PC-3 (cell line): ENCODE results near the gene NINJ2.

Experiments used
- CTCF ChIP-seq: fragments of 300-600 bp; sonication (generic); conservative IDR thresholded peaks from 2 replicates; pipeline ENCODE4 v1.5.1; 2017; ENCODE audit warnings: antibody characterized with exemption, low read depth, mild to moderate bottlenecking, low read length
- EZH2phosphoT487 ChIP-seq: fragments of 300-600 bp; sonication (generic); IDR thresholded peaks from 2 replicates; pipeline ENCODE4 v1.6.1; 2018; ENCODE audit warnings: mild to moderate bottlenecking, antibody characterized with exemption, low read length, borderline replicate concordance

GRCh38 chr12:535396-535795, 127.8 kb downstream of the NINJ2 start:
- no peak for TF ChIP-seq CTCF
- TF ChIP-seq EZH2phosphoT487 = no peak
